Activated CD4-positive, alpha-beta T cell treated with anti-CD3 and anti-CD28 coated beads, Interleukin-2, amount 50 U/mL, for 4 hours (primary cell): ENCODE data around the gene HCN4.

Experiments used
- DNase-seq, 2 experiments: peaks; one replicate each; pipeline ENCODE4 v3.0.0-alpha.2; 2020

The HCN4 gene

GRCh38 chr15:73344056-73344455 lies 24.7 kb downstream of the HCN4 start:
- no peak for DNase-seq

- no peak for DNase-seq
Measured at GRCh38 chr15:73341886-73342600, 26.7 kb downstream of the HCN4 start.

GRCh38 chr15:73340502-73341192 lies 28.1 kb downstream of the HCN4 start:
- DNase-seq = no peak

DNA sequence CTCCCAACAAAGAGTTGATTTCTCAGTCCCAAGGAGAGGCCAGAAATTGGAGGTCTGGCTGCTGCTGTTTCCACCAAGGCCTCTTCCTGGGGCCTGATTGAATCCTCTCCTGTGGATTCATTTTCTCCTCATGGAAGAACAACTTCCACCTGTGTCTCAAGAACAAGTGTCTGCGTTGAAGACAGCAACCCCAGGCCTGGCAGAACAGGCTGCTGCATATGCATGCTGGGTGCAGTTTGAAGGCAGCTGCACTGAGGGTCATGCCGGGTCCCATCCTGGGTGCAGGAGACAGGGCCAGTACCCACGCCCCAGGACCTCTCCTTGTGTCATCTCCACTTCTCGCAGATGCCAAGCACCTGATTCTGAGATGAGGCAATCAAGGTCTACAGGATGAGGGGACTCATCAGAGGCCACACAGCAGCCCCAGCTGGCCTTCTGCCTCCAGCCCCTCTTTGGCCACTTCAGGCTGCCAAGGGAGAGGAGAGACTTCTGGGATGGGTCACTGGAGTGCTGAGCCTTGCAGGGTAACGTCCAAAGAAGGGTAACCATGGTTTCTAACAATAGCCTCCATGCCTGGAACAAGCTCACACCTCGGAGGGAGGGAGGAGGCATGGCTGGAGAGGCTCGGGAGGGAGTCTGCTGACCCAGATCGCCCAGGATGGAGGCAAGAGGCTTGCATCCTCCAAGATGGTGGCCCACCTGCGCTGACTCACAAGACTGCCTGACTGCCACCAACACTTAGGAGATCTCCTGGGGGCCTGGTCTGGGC lies 30.0 kb downstream of the HCN4 start:
- DNase-seq = no peak

DNA sequence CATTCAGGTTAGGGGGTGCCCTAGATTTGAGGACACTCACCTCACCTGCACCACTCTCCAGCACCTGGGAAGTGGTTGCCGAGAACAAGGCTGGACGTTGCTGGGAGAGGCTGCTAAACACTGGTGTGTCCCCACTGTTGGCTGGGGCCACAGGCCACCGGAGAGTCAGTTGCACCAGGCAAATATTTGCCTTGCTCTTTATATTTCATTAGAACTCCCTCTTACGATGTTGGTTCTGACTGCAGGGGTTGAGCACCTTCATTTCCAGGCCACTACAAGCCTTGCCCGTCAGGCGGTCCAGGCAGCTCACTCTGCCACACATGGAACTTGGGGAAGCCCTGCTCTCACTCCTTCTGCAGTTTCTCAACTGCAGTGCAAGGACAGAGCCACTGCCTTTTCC lies 30.7 kb downstream of the HCN4 start:
- DNase-seq = no peak

DNA sequence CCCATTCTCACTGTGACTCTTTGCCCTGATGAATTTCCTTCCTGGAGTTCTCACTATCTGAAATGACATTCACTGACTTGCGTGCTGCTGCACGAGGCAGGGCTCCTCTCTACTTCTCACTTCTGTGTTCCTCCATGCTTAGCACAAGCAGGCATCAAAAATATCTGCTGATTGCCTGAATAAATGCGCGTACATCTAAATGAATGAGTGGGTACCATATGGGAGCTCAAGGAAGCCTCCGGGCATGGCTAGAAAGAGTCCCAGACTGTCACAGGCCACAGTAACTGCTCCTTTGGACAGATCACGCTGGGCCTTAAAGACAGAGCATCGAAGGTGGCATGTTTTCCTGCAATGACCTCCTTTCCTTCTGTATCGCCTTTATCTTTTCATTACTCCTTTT lies 31.6 kb downstream of the HCN4 start:
- DNase-seq = no peak

DNA sequence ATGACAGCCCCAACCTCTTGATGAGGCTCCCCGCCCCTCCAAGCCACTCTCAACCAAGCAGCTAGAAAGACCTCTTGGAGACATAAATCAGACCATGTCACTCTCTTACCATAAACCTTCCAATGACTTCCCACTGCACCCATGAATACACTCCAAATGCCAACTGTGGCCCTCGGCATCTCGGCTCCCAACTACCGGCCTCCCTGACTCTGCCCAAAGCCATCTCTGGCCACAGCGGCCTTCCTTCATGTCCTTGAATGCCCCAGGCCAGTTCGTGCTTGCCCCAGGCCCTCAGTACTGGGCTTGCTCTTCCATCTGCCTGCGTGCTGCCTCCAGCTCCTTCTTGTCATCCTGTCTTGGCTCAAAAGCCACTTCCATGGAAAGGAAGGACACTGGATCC lies 32.0 kb downstream of the HCN4 start:
- no peak for DNase-seq

DNA sequence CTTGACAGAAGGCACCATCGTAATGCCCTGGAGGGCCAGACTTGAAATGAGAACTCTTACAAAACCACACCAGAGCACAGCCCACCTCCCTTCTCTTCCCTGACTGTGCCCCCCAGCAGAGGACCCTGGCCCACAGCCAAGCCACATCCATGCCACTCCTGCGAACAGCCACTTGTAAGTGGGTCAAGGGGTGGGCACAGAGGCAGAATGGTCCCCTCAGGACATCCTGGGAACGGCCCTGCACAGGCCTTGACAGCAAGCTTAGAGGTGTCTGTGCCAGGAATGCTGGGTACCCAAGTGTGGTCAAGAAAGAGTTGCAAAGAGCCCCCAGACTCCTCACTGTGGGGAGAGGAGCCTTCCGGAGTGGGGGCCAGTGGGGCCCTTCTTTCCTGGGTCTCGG lies 33.3 kb downstream of the HCN4 start:
- DNase-seq = no peak

- no peak for DNase-seq
Measured at GRCh38 chr15:73335026-73335425, 33.7 kb downstream of the HCN4 start.

DNA sequence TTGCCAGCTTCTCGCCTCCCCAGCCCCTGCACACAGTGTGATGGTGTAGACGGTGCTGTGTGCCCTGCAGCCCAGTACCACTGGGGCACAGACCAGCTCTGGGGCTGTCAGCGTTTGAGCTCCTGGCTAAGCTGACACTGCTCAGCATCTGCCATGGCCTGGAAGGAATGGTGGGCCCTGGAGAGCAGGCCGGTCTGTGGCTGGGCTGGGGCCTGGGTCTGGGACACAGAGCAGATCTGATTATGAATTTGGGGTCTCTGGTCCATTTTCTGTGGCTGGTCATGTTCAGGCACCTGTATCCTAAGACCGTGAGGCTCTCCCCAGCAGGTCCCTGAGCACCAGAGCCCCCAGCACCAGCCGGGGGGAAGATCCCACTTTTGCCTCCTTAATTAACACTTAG lies 34.7 kb downstream of the HCN4 start:
- no peak for DNase-seq

- no peak for DNase-seq
Measured at GRCh38 chr15:73333001-73333400, 35.8 kb downstream of the HCN4 start.

DNA sequence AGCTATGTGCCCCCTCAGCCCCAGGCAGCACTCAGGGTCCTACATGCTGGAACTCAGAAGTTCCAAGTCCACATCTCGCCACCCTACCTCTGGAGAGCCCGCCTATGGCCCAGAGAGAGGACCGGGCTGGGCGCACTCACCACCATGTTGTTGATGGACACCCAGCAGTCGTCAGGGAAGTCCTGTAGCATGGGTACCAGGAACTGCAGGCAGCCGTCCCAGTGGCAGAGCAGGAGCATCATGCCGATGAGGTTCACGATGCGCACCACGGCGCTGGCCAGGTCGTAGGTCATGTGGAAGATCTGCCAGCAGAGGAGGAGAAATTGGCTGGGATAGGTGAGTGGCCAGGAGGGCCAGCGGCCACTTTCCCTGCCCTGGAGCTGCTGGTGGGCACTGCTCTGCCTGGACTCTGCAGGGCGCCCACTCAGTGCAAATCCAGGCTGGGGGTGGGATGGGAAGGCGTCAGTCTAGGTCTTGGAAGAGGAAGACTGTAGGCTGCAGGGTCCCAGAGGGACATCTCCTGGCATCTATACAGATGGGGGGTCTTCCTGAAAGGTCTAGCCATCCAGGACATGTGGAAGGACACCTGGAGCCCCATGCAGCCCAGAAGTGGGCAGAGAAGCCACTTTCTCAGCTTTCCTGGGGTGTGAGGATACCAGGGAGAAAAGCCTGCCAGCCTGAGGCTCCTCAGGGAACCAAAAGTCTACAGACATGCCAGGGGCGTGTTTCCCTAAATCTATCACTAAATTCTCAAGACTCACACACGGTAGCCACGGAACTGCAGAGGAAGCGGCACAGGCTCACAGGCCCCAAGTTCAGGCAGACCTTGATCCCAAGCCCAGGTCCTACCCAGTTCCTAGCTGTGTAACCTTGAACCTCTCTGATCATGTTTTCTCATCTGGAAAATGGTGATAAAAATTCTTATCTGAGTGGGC lies 36.5 kb downstream of the HCN4 start:
- DNase-seq = no peak

GRCh38 chr15:73331501-73331900 lies 37.3 kb downstream of the HCN4 start:
- no peak for DNase-seq

- DNase-seq = no peak
Measured at GRCh38 chr15:73330206-73331051, 38.3 kb downstream of the HCN4 start.

- DNase-seq = no peak
Measured at GRCh38 chr15:73329501-73330200, 39.1 kb downstream of the HCN4 start.

- no peak for DNase-seq
Measured at GRCh38 chr15:73328981-73329380, 39.8 kb downstream of the HCN4 start.

- DNase-seq = no peak
Measured at GRCh38 chr15:73328149-73328820, 40.5 kb downstream of the HCN4 start.

DNA sequence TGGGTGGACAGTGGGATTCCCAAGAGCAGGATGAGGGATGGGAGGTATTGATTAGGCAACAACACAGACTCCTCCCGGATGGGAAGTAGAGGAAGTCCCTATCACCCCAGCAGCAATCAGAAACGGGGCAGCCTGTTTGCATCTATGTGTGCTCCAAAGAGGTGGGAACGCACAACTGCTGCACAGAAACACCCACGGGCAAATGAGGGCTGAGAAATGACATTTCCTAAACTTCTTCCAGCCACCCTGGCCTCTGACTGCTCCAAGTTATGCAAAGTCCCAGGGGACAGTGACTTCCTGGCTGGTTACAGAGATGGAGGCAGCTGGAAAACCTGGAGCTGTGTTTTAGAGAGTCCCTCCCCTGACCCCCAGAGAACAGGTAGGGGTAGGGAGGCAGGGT lies 42.6 kb downstream of the HCN4 start:
- no peak for DNase-seq

- DNase-seq = no peak
Measured at GRCh38 chr15:73325191-73325861, 43.4 kb downstream of the HCN4 start.
